Fibroblast of the aortic adventitia (primary cell): ENCODE data around the gene OTOP1. TPM values are rescaled to one million over a fixed set of nuclear protein-coding genes. Genes with fewer than 3 reads are reported as not detected.
"Not testable (repeated sequence)": the region's sequence is repeated elsewhere in the genome, so short reads cannot be mapped to it uniquely, and the experiment has no call there.

ENCODE experiments used
- DNase-seq: peaks from one replicate; pipeline ENCODE4 v3.0.0-alpha.2; 2010; ENCODE audit warnings: low read depth
- H3K4me3 ChIP-seq: 2 replicates; pipeline ENCODE4 v1.5.1; 2011; ENCODE audit warnings: low read depth, mild to moderate bottlenecking, control low read depth, low read length, moderate library complexity
- total RNA-seq: library from RNA; depleted of rRNA; stranded (reverse); fragments of >200 nt; gene quantifications from 2 replicates; pipeline ENCODE4 v1.2.3, GENCODE V29; 2012; ENCODE audit warnings: low replicate concordance
- TF ChIP-seq, protein P1 (sequence below): IDR thresholded peaks from 2 replicates; pipeline ENCODE4 v1.5.1; 2011; ENCODE audit warnings: mild to moderate bottlenecking, low read length, control low read depth, inconsistent platforms; ENCODE audit not compliant: insufficient read depth

The OTOP1 gene
- total RNA-seq, 1 donor = not detected

DNA sequence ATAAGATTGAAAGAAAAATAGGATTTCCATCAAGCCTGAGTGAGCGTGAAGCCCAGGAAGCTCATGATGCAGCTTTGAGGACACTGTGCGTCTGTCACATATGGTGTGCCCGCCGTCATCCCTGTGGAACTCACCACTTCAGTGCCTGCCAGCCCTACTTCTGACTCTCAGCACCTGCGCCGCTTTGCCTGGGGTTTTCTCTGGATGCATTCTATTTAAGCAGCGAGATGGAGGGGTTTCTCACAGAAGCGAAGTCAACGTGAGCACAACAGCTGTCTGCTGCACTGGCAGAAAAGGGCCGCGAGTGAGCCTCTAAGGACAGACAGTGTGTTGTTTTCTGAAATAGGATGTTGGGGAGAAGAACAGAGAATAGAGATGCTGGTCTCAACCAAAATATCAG lies 27.5 kb upstream of the OTOP1 start:
- no peak overlapping the region for H3K4me3 ChIP-seq
- TF ChIP-seq, protein P1, sequence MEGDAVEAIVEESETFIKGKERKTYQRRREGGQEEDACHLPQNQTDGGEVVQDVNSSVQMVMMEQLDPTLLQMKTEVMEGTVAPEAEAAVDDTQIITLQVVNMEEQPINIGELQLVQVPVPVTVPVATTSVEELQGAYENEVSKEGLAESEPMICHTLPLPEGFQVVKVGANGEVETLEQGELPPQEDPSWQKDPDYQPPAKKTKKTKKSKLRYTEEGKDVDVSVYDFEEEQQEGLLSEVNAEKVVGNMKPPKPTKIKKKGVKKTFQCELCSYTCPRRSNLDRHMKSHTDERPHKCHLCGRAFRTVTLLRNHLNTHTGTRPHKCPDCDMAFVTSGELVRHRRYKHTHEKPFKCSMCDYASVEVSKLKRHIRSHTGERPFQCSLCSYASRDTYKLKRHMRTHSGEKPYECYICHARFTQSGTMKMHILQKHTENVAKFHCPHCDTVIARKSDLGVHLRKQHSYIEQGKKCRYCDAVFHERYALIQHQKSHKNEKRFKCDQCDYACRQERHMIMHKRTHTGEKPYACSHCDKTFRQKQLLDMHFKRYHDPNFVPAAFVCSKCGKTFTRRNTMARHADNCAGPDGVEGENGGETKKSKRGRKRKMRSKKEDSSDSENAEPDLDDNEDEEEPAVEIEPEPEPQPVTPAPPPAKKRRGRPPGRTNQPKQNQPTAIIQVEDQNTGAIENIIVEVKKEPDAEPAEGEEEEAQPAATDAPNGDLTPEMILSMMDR = no peak
- DNase-seq = no peak

DNA sequence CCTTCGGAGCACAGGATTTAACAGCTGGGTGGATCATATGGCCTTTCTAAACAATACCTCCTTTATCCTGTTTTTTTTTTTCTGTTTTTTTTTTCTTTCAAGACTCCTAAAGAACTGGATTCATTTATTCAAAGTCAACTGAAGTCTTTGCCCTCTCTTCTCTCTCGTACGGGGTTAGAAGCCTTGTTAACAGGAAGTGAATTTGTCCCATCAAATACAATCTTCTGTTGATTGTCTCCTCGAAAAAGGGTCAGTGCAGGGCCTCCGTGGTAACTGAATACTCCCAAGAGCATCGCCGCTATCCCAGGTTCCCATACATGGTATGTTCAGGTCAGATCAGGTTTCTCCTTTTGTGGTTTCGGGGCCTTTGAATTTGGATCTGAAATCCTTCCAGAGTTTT lies 23.1 kb upstream of the OTOP1 start:
- no peak overlapping the region for H3K4me3 ChIP-seq
- TF ChIP-seq, protein P1 = no peak
- DNase-seq = no peak

DNA sequence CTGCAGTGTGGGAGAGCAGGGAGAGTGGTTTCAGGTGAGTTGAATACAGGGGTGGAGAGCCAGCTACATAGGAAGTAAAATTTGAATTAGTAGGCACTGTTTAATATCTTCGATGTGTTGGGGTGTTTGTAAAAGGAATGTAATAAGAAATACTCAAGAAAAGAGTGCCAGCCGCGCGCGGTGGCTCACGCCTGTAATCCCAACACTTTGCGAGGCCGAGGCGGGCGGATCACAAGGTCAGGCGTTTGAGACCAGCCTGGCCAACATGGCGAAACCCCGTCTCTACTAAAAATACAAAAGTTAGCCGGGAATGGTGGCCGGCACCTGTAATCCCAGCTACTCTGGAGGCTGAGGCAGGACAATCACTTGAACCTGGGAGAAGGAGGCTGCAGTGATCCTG lies 22.6 kb upstream of the OTOP1 start:
- not testable (repeated sequence) for H3K4me3 ChIP-seq

DNA sequence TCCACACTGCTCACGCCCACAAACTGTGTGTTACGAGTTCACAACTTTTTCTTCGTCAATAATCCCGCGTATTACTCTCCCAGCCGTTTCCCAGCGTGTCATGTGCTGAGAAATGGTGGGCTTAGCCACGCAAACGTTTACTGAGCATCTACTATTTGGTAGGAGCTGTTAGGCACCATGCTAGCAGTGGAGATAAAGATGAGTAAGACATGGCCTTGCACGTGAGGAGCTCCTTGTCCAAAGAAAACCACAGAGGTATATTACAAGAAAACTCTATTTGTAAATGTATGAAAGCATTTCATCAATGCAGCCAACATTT lies 22.1 kb upstream of the OTOP1 start:
- peak overlapping the region; percentile 70 for H3K4me3 ChIP-seq
- DNase-seq = no peak
- TF ChIP-seq, protein P1 = no peak

More for the DNA sequence above, 22.6 kb upstream of the OTOP1 start:
- DNase-seq = not testable (repeated sequence)

DNA sequence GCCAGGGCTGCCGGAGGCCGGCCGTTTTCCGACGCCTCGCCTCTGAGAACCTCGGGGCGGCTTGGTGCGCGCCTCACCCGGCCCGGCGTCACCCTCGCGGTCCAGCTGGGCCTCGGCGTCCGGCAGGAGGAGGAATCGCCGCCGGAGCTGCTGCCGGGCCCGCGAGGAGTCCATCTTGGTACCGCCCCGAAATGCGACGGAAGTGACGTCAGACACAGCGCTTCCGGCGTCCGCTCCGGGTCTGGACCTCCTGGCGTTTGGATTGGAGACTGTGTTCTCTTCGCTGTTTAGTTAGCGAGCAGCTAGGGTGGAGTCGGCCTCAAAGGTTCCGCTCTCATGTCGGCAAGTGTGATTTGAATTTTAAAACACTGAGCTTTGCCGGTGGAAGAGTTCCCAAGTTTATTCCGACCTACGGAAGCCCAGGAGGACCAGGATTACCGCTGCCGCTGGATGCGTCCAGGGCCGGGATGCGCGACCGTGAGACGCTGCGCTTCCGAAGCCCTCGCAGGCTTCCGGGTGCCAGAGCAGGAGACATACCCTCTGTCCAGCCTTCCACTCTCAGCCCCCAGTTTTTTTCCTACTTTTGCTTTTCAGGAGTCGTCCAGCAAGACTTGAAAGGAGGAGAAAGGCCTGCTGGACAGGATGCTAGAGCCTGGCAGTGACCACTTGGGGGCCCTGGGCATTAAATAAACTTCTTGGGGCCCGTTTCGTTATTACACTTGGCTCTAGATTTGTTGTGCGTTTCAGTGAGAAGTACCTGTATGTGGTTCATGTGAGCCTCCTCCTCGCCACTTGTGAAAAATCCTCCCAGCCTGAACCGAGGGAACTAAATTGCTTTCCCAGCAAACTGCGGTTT lies 21.5 kb upstream of the OTOP1 start, which contains the start of gene TMEM128:
TSS of gene TMEM128 (minus strand) at position 195 of the 856 bp plus-strand sequence. CDS start at position 174, 21 bp downstream.
- TF ChIP-seq, protein P1 = peak; percentile 35
- DNase-seq = peak; percentile 95
- peak within 1 kb of the TSS; percentile 70 for H3K4me3 ChIP-seq

- H3K4me3 ChIP-seq = peak overlapping the region; percentile 70
- DNase-seq = no peak
- TF ChIP-seq, protein P1 = no peak
Observed at GRCh38 chr4:4247696-4248028, 20.9 kb upstream of the OTOP1 start.

GRCh38 chr4:4245172-4245571 lies 18.4 kb upstream of the OTOP1 start:
- TF ChIP-seq, protein P1 = no peak
- no peak for DNase-seq
- no peak overlapping the region for H3K4me3 ChIP-seq

DNA sequence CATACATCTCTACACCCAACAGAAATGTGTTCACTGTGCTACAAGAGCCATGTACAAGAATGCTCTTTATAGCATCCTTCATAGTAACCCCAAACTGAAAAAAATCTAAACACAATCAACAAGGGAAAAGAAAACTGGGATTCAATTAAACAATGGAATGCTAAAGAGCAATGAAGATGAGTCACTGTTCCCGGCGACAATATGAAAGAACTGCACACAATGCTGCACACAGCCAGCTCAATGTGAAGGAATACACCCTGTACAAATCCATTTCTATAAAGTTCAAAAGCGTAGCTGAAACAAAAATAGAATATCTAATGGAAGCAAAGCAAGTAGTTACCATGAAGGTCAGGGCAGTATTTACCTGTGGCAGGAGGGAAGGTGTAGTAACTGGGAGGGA lies 12.8 kb upstream of the OTOP1 start:
- DNase-seq, H3K4me3 ChIP-seq: not testable (repeated sequence)
